ENCODE data around the gene SAP25.
A peak's percentile ranks its signal among the peaks of the same experiment; 100 is the strongest.

SAP25 gene

DNA sequence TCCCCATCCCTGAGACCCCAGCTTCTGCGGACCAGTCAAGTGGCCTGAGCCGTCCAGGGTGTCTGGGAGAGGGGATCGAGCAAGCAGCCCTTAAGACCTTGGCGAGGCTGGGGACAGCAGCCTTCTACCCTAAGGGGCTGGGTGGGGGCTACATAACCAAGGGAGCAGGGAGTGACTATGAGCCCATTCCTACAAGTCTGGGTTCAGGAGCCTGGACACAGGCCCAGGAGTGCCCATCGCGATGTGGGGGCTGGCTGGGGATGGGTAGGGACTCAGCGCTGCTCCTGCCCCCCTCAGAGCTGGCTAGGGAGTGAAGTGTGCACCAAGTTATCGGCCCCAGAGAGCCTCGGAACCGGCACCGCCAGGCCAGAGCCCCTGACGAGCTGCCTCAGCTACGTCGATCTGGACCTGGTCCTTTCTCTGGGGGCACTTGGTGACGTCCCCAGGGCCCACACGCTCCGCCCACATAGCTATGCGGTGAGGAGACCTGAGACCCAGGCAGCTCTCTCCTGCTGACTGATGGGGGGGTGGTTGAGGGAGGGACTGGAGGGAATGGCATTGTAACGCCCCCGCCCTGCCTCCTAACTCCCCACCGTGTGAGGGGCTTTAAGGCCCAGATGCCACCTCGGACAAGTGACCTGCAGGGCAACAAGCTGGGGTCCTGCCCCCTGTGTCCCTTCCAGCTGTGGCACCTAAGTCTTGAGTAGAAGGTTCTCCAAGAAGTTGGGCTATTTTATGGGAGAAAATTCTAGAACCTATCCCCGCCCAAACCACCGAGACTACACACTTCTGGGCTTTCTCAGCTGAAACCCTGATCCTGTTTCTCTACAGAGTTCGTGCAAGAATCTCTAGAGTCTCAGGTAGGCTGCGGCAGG, 2.5 kb downstream of the SAP25 start:
- DNase-seq (ENCODE audit: low read depth), result no peak
- TF ChIP-seq CTCF (conservative IDR thresholded peaks at IDR 0.05; ENCODE audit: control insufficient read depth, insufficient read depth, low read depth, low read length), result no peak

DNA sequence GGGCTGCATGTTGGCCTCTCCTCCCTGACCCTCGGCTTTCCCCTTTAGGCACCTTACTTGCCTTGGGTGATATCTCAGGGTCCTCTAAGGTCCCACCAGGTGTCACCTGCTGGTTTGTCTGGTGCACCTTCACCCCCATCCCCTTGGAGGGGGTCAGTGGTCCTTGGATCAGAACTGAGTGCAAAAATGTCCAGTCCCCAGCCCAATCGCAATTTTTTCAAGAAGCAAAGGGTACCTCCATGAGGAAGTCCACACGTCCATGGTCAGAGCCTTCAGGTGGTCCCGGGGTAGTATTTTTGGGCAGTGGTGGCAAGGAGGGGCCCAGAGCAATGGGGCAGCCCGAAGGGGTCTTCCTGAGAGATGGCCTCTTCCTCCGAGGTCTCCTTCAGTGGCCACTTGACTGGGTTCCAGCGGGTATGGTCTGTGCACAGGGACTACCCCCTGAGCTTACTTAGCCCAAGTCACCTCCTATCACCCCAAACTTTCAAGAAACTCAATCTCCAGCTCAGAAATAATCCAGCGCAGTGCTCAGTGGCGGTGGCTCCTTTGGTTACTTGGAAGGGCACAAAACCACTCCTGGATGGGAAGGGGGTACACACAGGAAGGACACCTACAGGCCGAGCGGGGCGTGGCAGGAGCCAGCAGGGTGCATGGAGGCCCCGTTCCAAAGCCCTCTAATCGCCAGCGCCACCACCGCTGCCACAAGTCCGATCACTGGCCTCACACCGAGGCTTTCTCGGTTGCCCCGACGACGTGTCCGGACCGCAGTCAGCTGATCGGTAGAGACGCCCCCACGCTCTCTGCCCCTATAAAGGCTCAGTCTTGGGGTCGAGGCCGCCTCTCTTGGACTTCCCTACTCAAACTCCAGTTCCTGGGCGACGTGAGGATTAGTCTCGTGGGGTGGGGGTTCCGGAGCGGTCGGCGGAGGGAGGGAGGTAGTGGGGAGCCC, 4.5 kb downstream of the SAP25 start:
- peak overlapping the region; percentile 10 for H3K4me3 ChIP-seq (ENCODE audit: control insufficient read depth, low read depth, low read length)
- peak; percentile 40 for TF ChIP-seq CTCF (conservative IDR thresholded peaks at IDR 0.05; ENCODE audit: control insufficient read depth, insufficient read depth, low read depth, low read length)
- DNase-seq (ENCODE audit: low read depth), result peak; percentile 51

More for the DNA sequence above, 2.5 kb downstream of the SAP25 start:
- H3K4me3 ChIP-seq (ENCODE audit: control insufficient read depth, low read depth, low read length), result no peak overlapping the region

DNA sequence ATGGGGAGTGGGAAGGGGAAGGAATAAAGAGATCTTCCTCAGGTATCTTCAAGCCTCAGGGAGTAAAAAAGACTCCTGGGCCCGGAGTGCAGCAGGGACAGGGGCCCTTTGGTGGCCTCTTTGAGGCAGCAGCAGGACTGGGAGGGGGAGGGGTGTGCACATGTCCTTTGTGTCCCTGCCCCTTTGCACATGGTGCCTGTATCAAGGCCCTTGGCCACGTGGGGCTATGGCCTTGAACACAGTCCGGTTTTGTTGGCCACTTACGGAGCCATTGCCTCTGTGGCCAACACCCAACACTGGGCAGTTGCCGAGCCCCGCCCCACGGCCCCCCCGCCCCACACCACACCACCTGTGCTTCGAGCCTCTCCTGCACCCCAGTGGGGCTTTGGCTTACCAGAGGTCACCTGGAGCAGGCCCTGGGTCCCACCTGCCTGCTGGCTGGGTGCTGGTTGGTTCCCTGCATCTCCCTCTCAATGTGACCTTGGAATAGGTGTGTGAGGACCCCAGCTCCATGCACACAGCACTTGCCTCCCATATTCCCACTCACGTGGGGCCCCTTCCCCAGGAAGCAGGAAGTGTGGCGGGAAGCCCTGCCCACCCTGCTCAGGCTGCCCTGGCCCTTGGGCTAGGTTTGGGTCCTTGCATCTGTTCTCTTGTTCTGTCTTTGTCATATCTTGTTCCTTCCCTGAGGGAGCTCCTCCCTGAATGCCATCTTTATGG, 5.4 kb downstream of the SAP25 start:
- no peak for TF ChIP-seq CTCF (conservative IDR thresholded peaks at IDR 0.05; ENCODE audit: control insufficient read depth, insufficient read depth, low read depth, low read length)

GRCh38 chr7:100567751-100568175, 5.9 kb downstream of the SAP25 start:
- no peak overlapping the region for H3K4me3 ChIP-seq (ENCODE audit: control insufficient read depth, low read depth, low read length)
- no peak for TF ChIP-seq CTCF (conservative IDR thresholded peaks at IDR 0.05; ENCODE audit: control insufficient read depth, insufficient read depth, low read depth, low read length)
- no peak for DNase-seq (ENCODE audit: low read depth)

More for the DNA sequence above, 5.4 kb downstream of the SAP25 start:
- DNase-seq (ENCODE audit: low read depth), result no peak
- no peak overlapping the region for H3K4me3 ChIP-seq (ENCODE audit: control insufficient read depth, low read depth, low read length)

GRCh38 chr7:100567031-100567730, 6.5 kb downstream of the SAP25 start:
- DNase-seq (ENCODE audit: low read depth), result peak; percentile 31
- H3K4me3 ChIP-seq (ENCODE audit: control insufficient read depth, low read depth, low read length), result no peak overlapping the region
- TF ChIP-seq CTCF (conservative IDR thresholded peaks at IDR 0.05; ENCODE audit: control insufficient read depth, insufficient read depth, low read depth, low read length), result no peak
